HepG2 (cell line): ENCODE results near the gene RAB5B.

Experiments used
- CREB1 ChIP-seq, 2 experiments: fragments of 450-650 bp in 1 of 2; IDR thresholded peaks; 2 replicates each; pipeline ENCODE4 v1.6.1; 2016 to 2017; ENCODE audit warnings: control low read depth in 1 of 2, mild to moderate bottlenecking in 1 of 2, missing compliant biosample characterization in 1 of 2, missing genetic modification characterization in 1 of 2
- KDM1A ChIP-seq: IDR thresholded peaks from 2 replicates; pipeline ENCODE4 v1.6.1; 2016; ENCODE audit warnings: missing compliant biosample characterization
- POLR2AphosphoS2 ChIP-seq: IDR thresholded peaks from 2 replicates; pipeline ENCODE4 v1.6.1; 2011; ENCODE audit warnings: low read depth, low read length, improper control_type of control experiment
- SETDB1 ChIP-seq: sonication (generic); formaldehyde crosslinking; IDR thresholded peaks from 2 replicates; pipeline ENCODE4 v1.5.1; 2020; ENCODE audit warnings: missing genetic modification reagents, mild to moderate bottlenecking, borderline replicate concordance
- SMARCC2 ChIP-seq: fragments of 450-650 bp; IDR thresholded peaks from 2 replicates; pipeline ENCODE4 v1.6.1; 2017; ENCODE audit warnings: antibody characterized with exemption, mild to moderate bottlenecking
- TAF1 ChIP-seq: sonication (generic); formaldehyde crosslinking; IDR thresholded peaks from 2 replicates; pipeline ENCODE4 v1.4.0; 2020; ENCODE audit warnings: missing genetic modification reagents
- TCF7 ChIP-seq: sonication (generic); IDR thresholded peaks from 2 replicates; pipeline ENCODE4 v1.6.1; 2016; ENCODE audit warnings: antibody characterized with exemption, low read depth
- ZNF530 ChIP-seq: sonication (generic); formaldehyde crosslinking; IDR thresholded peaks from 2 replicates; pipeline ENCODE4 v1.5.0; 2020; ENCODE audit warnings: low read depth, mild to moderate bottlenecking, missing genetic modification reagents
- TF ChIP-seq, protein P1 (sequence below): sonication (generic); formaldehyde crosslinking; IDR thresholded peaks from 2 replicates; pipeline ENCODE4 v1.5.0; 2020; ENCODE audit warnings: mild to moderate bottlenecking, missing genetic modification reagents, moderate library complexity
- TF ChIP-seq, protein P2 (sequence below): sonication (generic); formaldehyde crosslinking; conservative IDR thresholded peaks from 2 replicates; pipeline ENCODE4 v1.8.1; 2023; ENCODE audit warnings: missing genetic modification reagents

DNA sequence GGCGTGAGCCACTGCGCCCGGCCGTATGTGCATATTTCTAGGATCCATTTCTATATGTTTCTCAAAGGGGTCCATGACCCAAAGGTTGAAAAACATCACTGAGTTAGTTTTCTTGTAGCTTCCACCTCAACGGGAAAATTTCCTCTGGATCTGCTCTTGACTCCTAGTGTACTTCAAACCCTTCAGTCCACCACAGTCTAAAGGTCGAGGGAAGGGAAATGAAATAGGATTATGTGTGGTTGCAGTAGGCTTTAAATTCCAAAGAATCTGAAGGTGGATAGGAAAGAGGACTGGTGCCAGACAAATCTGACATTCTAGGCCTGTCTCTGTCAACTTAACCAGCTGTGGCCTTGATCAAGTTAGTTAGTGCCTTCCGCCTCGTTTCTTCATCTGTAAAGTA, 21.5 kb downstream of the RAB5B start:
- TF ChIP-seq SETDB1 (CRISPR knock-in tag) (no peak), ZNF530 (CRISPR knock-in tag) (no peak), CREB1 (IDR thresholded peaks at IDR 0.05) (no peak), CREB1 (CRISPR knock-in tag; IDR thresholded peaks at IDR 0.05) (no peak), POLR2AphosphoS2 (no peak), SMARCC2 (no peak), KDM1A (CRISPR knock-in tag) (no peak), TAF1 (no peak), TCF7 (no peak)
- TF ChIP-seq, protein P1, sequence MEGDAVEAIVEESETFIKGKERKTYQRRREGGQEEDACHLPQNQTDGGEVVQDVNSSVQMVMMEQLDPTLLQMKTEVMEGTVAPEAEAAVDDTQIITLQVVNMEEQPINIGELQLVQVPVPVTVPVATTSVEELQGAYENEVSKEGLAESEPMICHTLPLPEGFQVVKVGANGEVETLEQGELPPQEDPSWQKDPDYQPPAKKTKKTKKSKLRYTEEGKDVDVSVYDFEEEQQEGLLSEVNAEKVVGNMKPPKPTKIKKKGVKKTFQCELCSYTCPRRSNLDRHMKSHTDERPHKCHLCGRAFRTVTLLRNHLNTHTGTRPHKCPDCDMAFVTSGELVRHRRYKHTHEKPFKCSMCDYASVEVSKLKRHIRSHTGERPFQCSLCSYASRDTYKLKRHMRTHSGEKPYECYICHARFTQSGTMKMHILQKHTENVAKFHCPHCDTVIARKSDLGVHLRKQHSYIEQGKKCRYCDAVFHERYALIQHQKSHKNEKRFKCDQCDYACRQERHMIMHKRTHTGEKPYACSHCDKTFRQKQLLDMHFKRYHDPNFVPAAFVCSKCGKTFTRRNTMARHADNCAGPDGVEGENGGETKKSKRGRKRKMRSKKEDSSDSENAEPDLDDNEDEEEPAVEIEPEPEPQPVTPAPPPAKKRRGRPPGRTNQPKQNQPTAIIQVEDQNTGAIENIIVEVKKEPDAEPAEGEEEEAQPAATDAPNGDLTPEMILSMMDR (CRISPR knock-in tag): no peak
- TF ChIP-seq, protein P2, sequence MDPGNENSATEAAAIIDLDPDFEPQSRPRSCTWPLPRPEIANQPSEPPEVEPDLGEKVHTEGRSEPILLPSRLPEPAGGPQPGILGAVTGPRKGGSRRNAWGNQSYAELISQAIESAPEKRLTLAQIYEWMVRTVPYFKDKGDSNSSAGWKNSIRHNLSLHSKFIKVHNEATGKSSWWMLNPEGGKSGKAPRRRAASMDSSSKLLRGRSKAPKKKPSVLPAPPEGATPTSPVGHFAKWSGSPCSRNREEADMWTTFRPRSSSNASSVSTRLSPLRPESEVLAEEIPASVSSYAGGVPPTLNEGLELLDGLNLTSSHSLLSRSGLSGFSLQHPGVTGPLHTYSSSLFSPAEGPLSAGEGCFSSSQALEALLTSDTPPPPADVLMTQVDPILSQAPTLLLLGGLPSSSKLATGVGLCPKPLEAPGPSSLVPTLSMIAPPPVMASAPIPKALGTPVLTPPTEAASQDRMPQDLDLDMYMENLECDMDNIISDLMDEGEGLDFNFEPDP (CRISPR knock-in tag): no peak
